Measurements from ENCODE around the gene TATDN3.

- TF ChIP-seq CTCF (conservative IDR thresholded peaks at IDR 0.05; ENCODE audit: low read length) (no peak), EZH2phosphoT487 (IDR thresholded peaks at IDR 0.05; ENCODE audit: borderline replicate concordance, low read depth, low read length) (no peak)
Observed at GRCh38 chr1:212746546-212746945, 45.1 kb upstream of the TATDN3 start.

Measured in OCI-LY7 (cell line).